Activated CD8-positive, alpha-beta memory T cell treated with anti-CD3 and anti-CD28 coated beads for 36 hours (primary cell): ENCODE data around the gene SLC25A10. TPM values are rescaled to one million over a fixed set of nuclear protein-coding genes. Genes with fewer than 3 reads are reported as not detected.
"Not testable (repeated sequence)": the region's sequence is repeated elsewhere in the genome, so short reads cannot be mapped to it uniquely, and the experiment has no call there.

Experiments used
- CTCF ChIA-PET: fragments of 350-600 bp; sonication (Branson Sonifier 250); formaldehyde crosslinking; loops from one replicate; lab custom pipeline; 2021; ENCODE audit warnings: antibody characterized with exemption; lab: Charles Lee
- POLR2A ChIA-PET: fragments of 350-600 bp; sonication (Branson Sonifier 250); formaldehyde crosslinking; loops from one replicate; lab custom pipeline; 2021; ENCODE audit warnings: antibody characterized with exemption; lab: Charles Lee
- total RNA-seq, 2 experiments: library from RNA; stranded (reverse); gene quantifications; one replicate each; pipeline ENCODE4 v1.2.3, GENCODE V29; 2021

The SLC25A10 gene, protein sequence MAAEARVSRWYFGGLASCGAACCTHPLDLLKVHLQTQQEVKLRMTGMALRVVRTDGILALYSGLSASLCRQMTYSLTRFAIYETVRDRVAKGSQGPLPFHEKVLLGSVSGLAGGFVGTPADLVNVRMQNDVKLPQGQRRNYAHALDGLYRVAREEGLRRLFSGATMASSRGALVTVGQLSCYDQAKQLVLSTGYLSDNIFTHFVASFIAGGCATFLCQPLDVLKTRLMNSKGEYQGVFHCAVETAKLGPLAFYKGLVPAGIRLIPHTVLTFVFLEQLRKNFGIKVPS
- 10 to 100 TPM; 39.6 to 39.8 TPM for total RNA-seq

DNA sequence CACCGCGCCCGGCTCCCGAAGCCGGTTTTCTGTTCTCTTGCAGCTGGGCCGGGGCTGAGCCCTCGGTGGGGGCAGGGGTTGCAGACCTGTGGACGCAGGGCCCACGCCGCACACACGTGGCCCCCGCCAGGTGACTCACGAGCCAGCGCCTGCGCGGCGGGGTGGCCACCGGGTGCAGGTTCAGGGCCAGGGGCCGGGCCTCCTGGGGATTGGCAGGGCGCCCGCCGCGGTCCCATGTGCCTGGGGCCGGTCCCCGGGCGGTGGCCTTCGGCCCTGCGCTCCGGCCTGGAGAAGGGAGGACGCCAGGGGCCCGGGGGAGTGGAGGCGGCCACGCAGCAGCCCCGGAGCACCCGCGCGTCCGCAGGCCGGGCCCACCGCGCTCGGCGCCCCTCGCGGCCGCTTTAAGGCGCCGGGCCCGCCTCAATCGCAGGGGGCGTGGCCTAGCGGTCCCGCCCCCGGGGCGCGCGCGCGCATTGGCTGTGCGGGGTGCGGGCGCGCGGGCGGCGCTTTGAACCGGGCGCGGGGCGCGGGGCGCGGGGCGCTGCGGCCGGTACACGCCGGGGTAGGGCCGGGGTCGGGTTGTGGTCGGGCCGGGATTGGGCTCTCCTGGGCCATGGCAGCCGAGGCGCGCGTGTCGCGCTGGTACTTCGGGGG lies at the start of gene SLC25A10:
Gene SLC25A10, plus strand, starts transcription at position 471 of the 654 bp plus-strand sequence. Its CDS starts 143 bp downstream, at position 614.
- ChIA-PET CTCF (no interaction called here), POLR2A (interaction anchor here (0.7 to 1.7 kb wide), 5 partner anchors 9 to 310 kb away, joined by 3 to 11 read pairs (median 4); partner anchors contain the start of genes CENPX, HGS and MRPL12)

DNA sequence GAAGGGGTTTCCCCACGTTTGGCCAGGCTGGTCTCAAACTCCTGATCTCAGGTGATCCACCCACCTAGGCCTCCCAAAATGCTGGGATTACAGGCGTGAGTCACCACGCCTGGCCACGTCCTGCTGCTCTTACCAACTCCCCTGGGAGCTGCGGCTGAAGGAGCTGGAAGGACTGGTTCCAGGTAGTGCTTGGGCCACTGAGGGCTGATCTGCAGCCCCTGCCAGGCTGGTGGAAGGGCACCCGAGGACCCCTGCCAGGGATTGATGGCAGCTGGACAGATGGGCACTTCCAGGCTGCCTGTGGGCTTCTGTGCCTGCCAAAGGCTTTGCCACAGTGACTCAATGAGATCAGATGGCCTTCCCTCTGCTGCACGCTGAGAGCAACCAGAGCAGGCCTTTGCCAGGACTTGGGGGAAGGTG lies 48.0 kb upstream of the SLC25A10 start:
- CTCF ChIA-PET, result interaction anchor here (1.1 to 1.6 kb wide), 2 partner anchors 11 to 152 kb away, joined by 3 read pairs; partner anchors contain the start of gene ACTG1
- POLR2A ChIA-PET, result interaction anchor here (0.5 to 0.8 kb wide), 2 partner anchors 21 to 252 kb away, joined by 3 to 4 read pairs; no protein-coding TSS in a partner anchor

DNA sequence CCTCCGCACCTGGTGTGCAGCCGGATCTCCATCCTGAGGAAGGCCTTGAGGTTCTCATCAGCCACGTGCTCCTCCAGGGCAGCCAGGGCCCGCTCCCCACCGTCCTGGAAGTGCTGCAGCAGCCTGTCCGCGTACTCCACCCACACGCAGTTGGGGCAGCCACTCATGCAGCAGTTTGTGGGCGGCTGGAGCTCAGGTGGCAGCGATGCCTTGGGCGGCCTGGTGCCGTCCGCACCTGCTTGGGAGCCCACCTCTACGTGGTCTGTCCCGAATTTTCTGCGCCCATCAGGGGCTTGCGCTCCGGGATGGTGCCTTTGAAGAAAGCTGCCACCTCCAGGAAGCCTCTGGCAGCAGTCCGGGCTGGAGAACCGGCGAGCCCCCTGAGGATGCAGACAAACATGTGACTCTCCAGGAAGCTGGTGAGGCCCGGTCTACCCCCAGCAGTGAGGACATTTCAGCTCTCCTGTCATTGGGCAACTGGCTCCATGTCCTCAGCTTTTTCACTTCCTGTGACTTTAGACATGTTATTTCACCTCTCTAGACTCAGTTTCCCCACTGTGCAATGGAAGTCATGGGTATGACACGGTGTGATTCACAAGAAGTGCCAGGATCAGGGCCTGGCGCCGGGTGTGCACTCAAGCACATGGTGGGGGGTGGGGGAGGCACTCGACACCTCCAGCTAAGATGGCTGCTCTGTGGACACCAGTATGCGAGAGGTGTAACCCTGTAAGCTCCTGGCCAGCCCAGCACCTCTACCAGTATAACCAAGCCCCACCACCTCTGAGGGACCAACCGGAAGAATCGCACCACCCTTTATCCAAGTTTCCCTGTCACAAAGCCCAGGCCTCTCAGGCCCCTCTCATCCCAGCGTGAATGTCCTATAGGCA lies 46.6 kb upstream of the SLC25A10 start:
- CTCF ChIA-PET, result interaction anchor here (0.7 to 1.6 kb wide), 4 partner anchors 10 to 153 kb away, joined by 3 to 8 read pairs (median 3); partner anchors contain the start of genes ACTG1, ARL16 and HGS
- POLR2A ChIA-PET, result interaction anchor here (0.6 to 1.5 kb wide), 6 partner anchors 14 to 194 kb away, joined by 3 to 5 read pairs (median 4); partner anchors contain the start of genes ARL16, HGS, MRPL12 and SLC25A10

DNA sequence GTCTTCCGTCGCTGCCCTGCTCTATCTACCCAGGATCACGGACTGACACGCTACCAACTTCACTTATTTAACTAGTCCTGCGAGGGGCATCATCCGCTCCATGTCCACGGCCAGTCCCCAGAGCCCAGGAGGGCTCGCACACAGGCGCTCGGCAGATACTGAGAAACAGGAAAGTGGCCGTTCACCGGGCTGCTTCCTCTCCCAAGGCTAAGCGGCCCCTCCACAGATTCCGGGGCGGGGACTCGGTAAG lies 46.1 kb upstream of the SLC25A10 start:
- ChIA-PET CTCF (interaction anchor here (0.7 to 0.9 kb wide), 2 partner anchors 13 to 18 kb away, joined by 3 to 8 read pairs; partner anchors contain the start of genes ARL16 and HGS), POLR2A (interaction anchor here (0.6 to 1.5 kb wide), 4 partner anchors 17 to 194 kb away, joined by 3 to 5 read pairs (median 4); partner anchors contain the start of genes ARL16, HGS and MRPL12)

DNA sequence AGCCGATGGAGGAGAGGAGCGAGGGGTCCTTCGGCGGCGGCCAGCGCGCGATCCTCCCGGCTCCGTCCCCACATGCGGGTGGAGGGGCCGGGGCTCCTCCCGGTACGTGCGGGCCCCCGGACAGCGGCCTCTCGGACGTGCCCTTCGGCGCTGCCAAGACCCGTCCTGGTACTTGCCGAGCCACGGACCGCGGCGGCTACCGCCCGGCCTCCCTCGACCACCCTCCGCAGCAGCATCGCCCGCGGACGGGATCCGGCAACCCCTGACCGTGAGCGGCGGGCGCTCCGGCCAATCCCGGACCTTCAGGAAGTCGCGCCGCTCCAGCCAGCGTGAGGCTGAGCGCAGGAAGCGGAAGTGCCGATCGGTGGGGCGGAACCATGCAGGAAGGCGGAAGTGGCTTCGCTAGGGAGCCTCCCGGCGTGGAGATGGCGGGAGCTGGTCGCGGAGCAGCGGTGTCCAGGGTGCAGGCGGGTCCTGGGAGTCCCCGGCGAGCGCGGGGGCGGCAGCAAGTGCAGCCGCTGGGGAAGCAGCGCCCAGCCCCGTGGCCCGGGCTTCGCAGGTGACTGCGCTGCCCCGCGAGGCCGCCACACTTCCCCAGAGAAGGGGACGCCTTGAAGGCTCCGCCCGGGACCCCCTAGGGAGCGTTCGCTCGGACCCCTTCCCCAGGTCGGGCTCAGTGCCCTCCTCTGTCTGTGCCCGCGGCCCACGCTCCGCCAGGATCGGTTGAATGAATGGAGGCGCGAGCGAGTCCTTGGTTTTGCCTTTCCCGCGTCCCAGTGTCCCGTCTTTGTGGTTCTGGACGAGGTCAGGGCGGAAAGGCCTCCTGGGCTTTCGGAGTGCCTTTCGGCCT lies 45.5 kb upstream of the SLC25A10 start, which contains the start of the genes CCDC137 and OXLD1:
Gene CCDC137, plus strand, starts transcription at position 396 of the 850 bp plus-strand sequence. Its CDS starts 30 bp downstream, at position 426.
Gene OXLD1, minus strand, starts transcription at position 264 of the 850 bp plus-strand sequence. Its CDS starts 28 bp downstream, at position 236.
- POLR2A ChIA-PET, result interaction anchor here (0.5 to 1.5 kb wide), 6 partner anchors 17 to 193 kb away, joined by 3 to 6 read pairs (median 3); partner anchors contain the start of genes ARL16, HGS and MRPL12
- CTCF ChIA-PET, result no interaction called here

DNA sequence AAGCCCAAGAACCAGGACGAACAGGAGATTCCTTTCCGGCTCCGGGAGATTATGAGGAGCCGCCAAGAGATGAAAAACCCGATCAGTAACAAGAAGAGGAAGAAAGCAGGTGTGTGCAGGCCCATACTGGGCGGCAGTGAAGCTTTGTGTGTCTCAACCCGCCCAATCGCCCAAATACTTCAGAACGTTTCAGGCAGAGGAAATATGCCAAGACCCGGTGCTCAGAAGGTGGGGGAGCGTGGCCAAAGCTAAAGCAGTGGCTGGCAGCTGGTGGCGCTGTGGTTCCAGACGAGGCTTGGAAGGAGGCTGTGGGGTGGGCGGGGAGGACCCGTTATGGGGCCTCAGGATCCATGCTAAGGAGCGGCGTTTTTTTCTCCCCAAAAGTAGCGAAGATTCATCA lies 44.3 kb upstream of the SLC25A10 start:
- CTCF ChIA-PET, result interaction anchor here (1.7 kb wide), 1 partner anchor 18 kb away, joined by 5 read pairs; no protein-coding TSS in a partner anchor
- POLR2A ChIA-PET, result no interaction called here

DNA sequence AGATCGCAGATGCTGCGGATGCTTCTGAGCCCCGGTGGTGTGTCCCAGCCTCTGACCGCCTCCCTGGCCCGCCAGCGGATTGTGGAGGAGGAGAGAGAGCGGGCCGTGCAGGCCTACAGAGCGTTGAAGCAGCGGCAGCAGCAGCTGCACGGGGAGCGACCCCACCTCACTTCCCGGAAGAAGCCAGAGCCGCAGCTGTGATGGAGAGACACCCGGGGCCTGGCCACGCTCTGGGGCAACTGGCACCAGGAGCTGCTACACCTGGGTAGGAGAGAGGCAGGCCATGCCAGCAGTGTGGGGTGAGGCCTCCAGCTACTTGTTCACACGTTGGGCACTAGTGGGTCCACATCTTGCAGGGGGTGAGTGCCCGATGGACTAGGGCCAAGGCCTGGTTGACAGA lies 39.6 kb upstream of the SLC25A10 start:
- POLR2A ChIA-PET, result no interaction called here

DNA sequence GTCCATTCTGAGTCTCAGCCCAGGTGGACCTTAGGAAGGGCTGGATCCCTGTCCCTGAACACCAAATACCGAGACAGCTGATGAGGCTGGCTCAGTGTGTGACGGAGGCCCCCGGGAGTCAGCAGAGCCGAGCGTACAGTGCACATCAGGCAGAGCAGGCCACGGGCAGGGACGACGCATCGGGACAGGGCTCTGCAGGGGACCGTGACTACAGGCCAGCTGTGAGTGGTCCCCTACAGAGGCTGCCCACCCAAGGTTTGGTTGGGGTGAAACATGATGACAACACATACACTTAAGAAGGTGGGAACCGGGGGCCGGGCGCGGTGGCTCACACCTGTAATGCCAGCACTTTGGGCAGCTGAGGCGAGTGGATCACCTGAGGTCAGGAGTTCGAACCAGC lies 39.1 kb upstream of the SLC25A10 start:
- CTCF ChIA-PET, result interaction anchor here (1.5 kb wide), 1 partner anchor 11 kb away, joined by 4 read pairs; the partner anchor contains the start of genes ARL16 and HGS
- POLR2A ChIA-PET, result interaction anchor here (0.6 kb wide), 1 partner anchor 153 kb away, joined by 8 read pairs; no protein-coding TSS in a partner anchor

More for the DNA sequence above, 39.6 kb upstream of the SLC25A10 start:
- CTCF ChIA-PET, result interaction anchor here (1.5 kb wide), 1 partner anchor 11 kb away, joined by 4 read pairs; the partner anchor contains the start of genes ARL16 and HGS

DNA sequence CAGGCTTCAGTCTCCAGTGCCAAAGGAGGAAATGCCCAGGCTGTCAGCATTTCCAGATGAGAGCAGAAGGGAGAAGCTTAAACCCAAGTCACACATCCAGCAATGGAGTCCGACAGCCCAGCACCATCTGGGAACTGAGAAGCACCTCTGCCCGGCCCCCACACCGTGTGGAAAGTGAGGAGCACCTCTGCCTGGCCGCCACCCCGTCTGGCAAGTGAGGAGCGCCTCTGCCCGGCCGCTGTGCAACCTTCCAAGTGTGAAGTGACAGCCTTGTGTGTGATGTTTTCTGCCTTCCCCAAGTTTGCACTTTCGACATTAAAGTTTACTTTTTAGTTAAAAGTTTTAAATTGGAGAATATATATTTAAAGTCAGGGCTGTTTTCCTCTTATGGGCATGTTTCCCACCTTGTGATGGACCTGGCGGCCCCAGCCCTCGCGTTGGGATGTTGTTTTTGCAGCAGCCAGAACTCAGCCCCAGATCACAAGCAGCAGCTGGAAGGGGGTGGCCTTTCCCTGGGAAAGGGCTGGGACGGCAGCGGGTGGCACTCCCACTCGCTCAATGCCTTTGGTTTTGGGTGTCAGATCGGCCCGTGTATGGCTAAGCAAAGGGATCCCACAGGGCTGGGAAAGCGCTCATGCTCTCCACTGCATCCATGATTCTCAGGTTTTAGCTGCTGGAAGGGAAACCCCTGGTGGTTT lies 38.4 kb upstream of the SLC25A10 start:
- CTCF ChIA-PET, result interaction anchor here (1.1 kb wide), 1 partner anchor 11 kb away, joined by 3 read pairs; no protein-coding TSS in a partner anchor
- POLR2A ChIA-PET, result interaction anchor here (0.6 kb wide), 1 partner anchor 153 kb away, joined by 8 read pairs; no protein-coding TSS in a partner anchor

DNA sequence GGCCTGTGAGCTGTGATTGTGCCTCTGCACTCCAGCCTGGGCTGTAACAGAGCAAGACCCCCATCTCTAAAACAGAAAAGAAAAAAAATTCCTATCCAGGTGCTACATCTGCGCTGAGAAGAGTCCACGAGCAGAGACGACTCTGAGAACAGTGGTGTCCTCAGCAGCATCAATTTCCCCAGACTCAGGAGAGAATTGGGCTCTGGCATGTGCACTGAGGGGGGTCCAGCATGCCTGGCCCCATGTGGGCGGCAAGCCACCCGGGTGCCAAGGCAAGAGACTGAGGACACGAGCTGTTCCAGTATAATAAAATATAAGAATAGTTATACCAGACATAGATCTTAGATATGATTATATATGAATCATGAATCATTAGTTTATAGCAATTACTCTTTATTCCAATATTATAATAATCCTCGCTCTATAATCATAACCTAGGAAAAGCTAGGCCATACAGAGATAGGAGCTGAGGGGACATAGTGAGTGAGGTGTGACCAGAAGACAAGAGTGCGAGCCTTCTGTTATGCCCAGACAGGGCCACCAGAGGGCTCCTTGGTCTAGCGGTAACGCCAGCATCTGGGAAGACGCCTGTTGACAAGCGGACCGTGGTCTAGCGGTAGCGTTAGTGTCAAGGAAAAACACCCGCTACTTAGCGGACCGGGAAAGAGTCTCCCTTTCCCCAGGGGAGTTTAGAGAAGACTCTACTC lies 36.4 kb upstream of the SLC25A10 start:
- CTCF ChIA-PET, result interaction anchor here (0.8 to 1.4 kb wide), 4 partner anchors 11 to 27 kb away, joined by 3 to 4 read pairs (median 3); partner anchors contain the start of gene MRPL12
- POLR2A ChIA-PET, result not testable (repeated sequence)

DNA sequence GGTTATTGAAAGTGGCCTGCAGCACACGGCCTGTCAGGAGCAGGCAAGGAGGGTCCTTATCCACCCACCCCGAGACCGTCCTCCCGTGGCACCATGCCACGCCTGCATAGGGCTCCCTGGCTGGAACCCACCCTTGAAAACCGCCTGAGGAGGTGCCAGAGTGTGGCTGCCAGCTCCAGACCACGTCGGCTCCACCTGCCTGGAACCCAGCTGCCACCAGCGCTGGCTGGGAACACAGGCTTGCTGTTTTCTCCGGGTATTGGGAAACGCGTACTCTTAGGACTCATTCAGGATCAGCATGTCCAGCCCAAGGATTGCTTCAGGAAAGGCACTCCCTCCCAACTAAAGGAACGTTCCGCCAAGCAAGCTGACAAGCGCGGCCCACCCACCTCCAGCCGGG lies 35.2 kb upstream of the SLC25A10 start:
- ChIA-PET POLR2A (no interaction called here), CTCF (no interaction called here)

DNA sequence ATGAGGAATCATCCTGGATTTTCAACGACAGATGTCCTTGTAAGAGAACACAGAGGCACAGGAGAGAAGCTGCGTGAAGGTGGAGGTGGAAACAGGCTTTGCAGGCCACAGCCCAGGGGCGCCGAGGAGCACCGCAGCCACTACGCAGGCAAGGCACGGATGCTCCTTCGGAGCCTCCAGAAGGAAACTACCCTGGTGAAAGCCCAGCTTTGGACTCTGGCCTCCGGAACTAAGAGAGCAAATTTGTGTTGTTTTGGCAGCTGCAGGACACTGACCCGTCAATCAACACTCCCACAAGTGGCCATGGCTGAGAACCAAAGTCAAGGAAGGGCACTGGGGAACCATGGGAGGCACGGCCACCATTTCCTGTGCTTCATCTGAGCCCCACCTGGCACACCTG lies 31.9 kb upstream of the SLC25A10 start:
- CTCF ChIA-PET, result interaction anchor here (0.7 kb wide), 1 partner anchor 11 kb away, joined by 3 read pairs; no protein-coding TSS in a partner anchor
- POLR2A ChIA-PET, result no interaction called here

DNA sequence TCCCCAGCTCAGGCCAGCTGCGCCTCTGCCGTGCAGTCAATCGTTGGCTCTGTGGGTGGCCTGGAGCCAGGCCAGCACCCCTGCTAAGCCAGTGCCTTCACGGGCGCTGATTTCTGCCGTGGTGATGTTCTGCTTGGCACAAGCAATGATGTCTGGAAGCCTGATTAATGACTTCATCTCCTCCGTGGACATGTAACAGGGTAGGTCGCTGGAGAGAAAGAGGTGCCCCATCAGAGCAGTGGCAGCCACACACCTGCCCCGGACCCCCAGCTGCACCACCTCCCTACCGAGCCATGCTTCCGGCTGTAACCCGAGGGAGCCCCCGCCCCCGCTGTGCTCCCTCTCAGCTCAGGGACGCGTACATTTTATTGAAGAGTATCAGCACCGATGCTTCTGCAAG lies 30.4 kb upstream of the SLC25A10 start:
- CTCF ChIA-PET, result interaction anchor here (2.0 to 5.3 kb wide), 2 partner anchors 14 to 21 kb away, joined by 5 to 26 read pairs; partner anchors contain the start of gene MRPL12
- POLR2A ChIA-PET, result no interaction called here

DNA sequence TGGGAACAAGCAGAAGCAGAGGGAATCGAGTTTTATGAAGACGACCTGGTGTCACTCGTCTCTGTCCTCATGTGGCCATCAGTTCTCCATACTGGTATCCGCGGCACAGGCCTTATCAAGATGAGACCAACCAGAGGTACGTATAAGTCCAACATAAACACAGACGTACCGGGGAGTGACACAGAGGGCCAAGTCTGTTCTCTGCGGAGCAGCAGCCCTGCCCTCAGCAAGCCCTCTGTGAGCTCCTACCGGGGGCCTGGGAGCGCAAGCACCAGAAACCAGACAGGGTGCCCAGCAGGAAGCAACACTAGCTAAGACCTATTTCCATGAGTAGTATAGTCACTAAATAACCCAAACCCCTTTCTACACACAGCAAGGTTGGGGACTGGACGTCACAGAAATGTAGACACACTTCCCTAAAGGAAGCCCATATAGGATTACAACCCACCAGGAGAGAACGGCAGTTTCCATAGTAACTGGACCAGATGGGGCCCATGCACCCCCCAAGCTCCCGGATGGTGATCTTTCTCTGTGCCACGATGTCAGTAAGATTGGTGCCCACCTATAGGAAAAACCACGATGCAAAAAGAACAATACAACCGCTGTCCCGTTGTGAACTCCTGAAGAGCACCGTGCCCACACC lies 29.4 kb upstream of the SLC25A10 start:
- POLR2A ChIA-PET, result interaction anchor here (0.9 to 1.8 kb wide), 7 partner anchors 17 to 460 kb away, joined by 3 to 13 read pairs (median 5); partner anchors contain the start of genes CEP131 and MRPL12
- CTCF ChIA-PET, result interaction anchor here (0.6 to 5.3 kb wide), 6 partner anchors 10 to 130 kb away, joined by 3 to 26 read pairs (median 4); partner anchors contain the start of genes FAAP100 and MRPL12

DNA sequence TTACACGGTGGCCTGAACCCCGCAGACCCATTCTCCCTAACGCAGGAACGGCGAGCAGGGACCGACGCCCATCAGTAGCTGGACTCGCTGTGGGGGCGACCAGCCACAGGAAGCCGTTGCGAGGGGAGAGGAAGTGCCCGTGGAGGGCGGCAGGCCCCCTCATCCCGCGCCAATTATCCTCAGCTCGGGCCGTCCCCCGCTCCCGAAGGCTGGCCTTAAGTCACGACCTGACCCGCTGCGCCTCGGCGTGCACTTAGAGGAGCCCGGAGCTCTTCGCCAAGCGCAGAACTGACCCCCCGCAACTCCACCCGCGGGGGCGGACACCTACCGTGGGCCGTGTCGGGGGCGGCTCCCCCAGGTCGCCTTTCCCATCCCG lies 28.9 kb upstream of the SLC25A10 start:
- ChIA-PET POLR2A (interaction anchor here (0.6 to 1.8 kb wide), 10 partner anchors 13 to 460 kb away, joined by 3 to 13 read pairs (median 5); partner anchors contain the start of genes CCDC137, CEP131 and MRPL12), CTCF (interaction anchor here (1.1 to 5.3 kb wide), 5 partner anchors 11 to 131 kb away, joined by 3 to 26 read pairs (median 5); partner anchors contain the start of genes FAAP100 and MRPL12)
